ENCODE measurements around the gene DET1. TPM values are rescaled to one million over a fixed set of nuclear protein-coding genes. Genes with fewer than 3 reads are reported as not detected.

The DET1 gene
- total RNA-seq, 1 experiment from 2014 or later: 6.6 TPM

GRCh38 chr15:88477126-88477525 lies 69.4 kb downstream of the DET1 start:
- Histone ChIP-seq H3K23me2 (ENCODE audit: insufficient read length, low read depth, low read length, poor library complexity, severe bottlenecking) (no peaks in the 10 kb centered on the region), H3K4me1 (ENCODE audit: insufficient read depth, low read length) (no peaks in the 10 kb centered on the region), H2BK15ac (ENCODE audit: low read depth, low read length) (no peak overlapping the region), H4K5ac (ENCODE audit: insufficient read length, low read depth, low read length) (no peak overlapping the region), H3K27ac (ENCODE audit: insufficient read length, low read depth, low read length) (no peak overlapping the region), H3K79me1 (ENCODE audit: insufficient read depth, low read depth, low read length, poor library complexity, severe bottlenecking) (no peaks in the 10 kb centered on the region), H3K56ac (ENCODE audit: insufficient read length, low read depth, low read length) (no peak overlapping the region), H2BK5ac (ENCODE audit: insufficient read length, low read length) (no peak overlapping the region), H2BK120ac (ENCODE audit: low read depth, low read length, poor library complexity, severe bottlenecking) (no peak overlapping the region), H4K20me1 (ENCODE audit: control insufficient read depth, insufficient read depth, insufficient read length) (no peaks in the 10 kb centered on the region), H3K18ac (ENCODE audit: insufficient read length, low read depth, low read length) (no peak overlapping the region), H2BK12ac (ENCODE audit: insufficient read length, low read depth, low read length) (no peak overlapping the region), H4K91ac (ENCODE audit: insufficient read length, low read depth, low read length) (no peak overlapping the region), H3K4ac (ENCODE audit: low read depth, low read length) (no peak overlapping the region), H3K23ac (ENCODE audit: insufficient read length, low read depth, low read length) (no peak overlapping the region), H3K27me3 (ENCODE audit: insufficient read depth, low read length) (no peaks in the 10 kb centered on the region), H4K8ac (replicated peaks; ENCODE audit: insufficient read length, low read depth, low read length) (no peak overlapping the region), H3K9ac (ENCODE audit: extremely low read depth, insufficient read length, low read length) (no peak overlapping the region), H3K4me2 (ENCODE audit: insufficient read depth, insufficient read length, low read length) (no peak overlapping the region), H3K9me3 (ENCODE audit: control insufficient read depth, low read depth, low read length) (no peaks in the 10 kb centered on the region), H2BK20ac (ENCODE audit: low read depth, low read length, poor library complexity, severe bottlenecking) (no peak overlapping the region), H3K79me2 (ENCODE audit: insufficient read depth, low read length) (no peaks in the 10 kb centered on the region), H3K14ac (ENCODE audit: insufficient read depth, low read length) (no peak overlapping the region), H3T11ph (ENCODE audit: low read length) (no peak overlapping the region), H2AK5ac (ENCODE audit: insufficient read length, low read length) (no peak overlapping the region), H2AFZ (ENCODE audit: low read length) (no peak overlapping the region)
- peaks cover 6% of the 10 kb centered on the region for H3K27me3 Mint-ChIP-seq (ENCODE audit: low read depth)
- no CpG with 5 or more reads among the region's 7 CpGs for WGBS (ENCODE audit: extremely low coverage, insufficient read length, low lambda C conversion rate)
- no peak for DNase-seq
- H3K9me3 Mint-ChIP-seq: no peaks in the 10 kb centered on the region
- H3K4me3 Mint-ChIP-seq: no peak overlapping the region
- peaks cover 10 to 43% (median 31%) of the 10 kb centered on the region in 3 experiments for H3K36me3 Mint-ChIP-seq (ENCODE audit: insufficient read depth in 1 of 3, low read depth in 3 of 3)
- peaks cover 10 to 12% of the 10 kb centered on the region in 2 experiments for H3K4me1 Mint-ChIP-seq
- TF ChIP-seq CTCF (conservative IDR thresholded peaks at IDR 0.05): no peak
- no peak overlapping the region for H3K27ac Mint-ChIP-seq

All from H9 (cell line).